ENCODE results near the gene RAB11FIP4.

DNA sequence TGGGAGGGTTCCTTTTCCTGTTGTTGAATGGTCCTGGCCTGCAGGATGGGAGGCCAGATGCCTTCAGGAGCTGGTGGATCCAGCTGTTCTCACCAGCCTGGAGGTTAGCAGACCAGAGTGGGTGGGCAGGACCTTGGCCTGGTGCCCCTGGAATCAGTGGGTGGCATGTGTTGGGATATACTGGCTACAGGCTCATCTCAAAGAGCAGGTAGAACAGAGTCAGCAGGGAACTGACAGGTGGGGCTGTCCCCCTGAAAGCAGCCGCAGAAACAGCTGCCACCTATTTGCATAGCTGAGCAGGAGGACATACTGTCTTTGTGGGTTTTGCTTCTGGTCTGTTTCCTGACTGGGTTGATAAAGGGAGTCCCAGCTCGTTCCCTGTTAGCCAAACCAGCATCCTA, 144.1 kb downstream of the RAB11FIP4 start:
- TF ChIP-seq POLR2A (IDR thresholded peaks at IDR 0.05) = no peak
- TF ChIP-seq, protein P1, sequence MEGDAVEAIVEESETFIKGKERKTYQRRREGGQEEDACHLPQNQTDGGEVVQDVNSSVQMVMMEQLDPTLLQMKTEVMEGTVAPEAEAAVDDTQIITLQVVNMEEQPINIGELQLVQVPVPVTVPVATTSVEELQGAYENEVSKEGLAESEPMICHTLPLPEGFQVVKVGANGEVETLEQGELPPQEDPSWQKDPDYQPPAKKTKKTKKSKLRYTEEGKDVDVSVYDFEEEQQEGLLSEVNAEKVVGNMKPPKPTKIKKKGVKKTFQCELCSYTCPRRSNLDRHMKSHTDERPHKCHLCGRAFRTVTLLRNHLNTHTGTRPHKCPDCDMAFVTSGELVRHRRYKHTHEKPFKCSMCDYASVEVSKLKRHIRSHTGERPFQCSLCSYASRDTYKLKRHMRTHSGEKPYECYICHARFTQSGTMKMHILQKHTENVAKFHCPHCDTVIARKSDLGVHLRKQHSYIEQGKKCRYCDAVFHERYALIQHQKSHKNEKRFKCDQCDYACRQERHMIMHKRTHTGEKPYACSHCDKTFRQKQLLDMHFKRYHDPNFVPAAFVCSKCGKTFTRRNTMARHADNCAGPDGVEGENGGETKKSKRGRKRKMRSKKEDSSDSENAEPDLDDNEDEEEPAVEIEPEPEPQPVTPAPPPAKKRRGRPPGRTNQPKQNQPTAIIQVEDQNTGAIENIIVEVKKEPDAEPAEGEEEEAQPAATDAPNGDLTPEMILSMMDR (IDR thresholded peaks at IDR 0.05 in 4 of 5, conservative IDR thresholded peaks at IDR 0.05 in 1 of 5) = no peak

Measured in gastrocnemius medialis (tissue), 4 donors.